ENCODE measurements around the gene TAF1C. TPM values are rescaled to one million over a fixed set of nuclear protein-coding genes. Genes with fewer than 3 reads are reported as not detected.
A peak's percentile ranks its signal among the peaks of the same experiment; 100 is the strongest.

Gene TAF1C
- total and polyA plus RNA-seq, 10 donors, result 31.4 to 133 (median 73.6) TPM

DNA sequence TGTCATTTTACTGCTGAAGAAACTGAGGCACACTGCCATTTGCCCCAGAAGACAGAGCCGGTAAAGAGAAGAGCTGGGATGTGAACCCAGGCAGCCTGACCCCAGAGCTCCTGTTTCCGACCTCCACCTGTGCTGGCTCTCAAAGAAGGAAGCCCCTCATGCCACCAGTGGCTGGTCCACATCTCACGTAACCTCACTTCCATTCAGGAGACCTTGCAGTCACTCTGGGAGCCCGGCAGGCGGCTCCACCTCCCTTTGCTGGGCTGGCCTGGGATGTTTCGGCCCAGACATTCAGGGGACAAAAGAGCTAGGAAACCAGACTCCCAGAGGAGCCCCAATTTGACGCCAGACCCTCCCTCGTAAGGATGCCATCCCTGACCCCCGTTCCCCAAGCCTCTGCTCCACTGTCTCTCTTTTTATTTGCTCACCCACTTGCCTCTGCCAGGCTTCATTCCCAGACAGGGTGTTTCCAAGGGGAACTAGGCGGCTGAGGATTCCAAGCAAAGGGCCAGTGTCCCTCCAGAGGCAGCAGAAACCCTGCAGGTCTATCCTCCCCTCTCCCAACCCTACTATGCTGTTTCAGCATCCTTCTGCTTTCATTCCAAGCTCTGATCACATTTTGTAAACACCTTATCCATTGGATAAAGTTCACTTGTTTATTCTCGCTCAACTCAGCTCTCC lies 2.8 kb downstream of the TAF1C start:
- Histone ChIP-seq H3K27ac (peak overlapping the region in 7 of 8 donors; percentile 36 to 89 (median 84)), H3K4me3 (peak overlapping the region in 2 of 8 donors; percentile 10 to 91), H3K4me1 (peaks cover 0 to 81% (median 52%) of the 10 kb centered on the region in 6 donors), H3K36me3 (peaks cover 0 to 63% (median 45%) of the 10 kb centered on the region in 6 donors), H3K9me3 (no peaks in the 10 kb centered on the region), H3K27me3 (replicated peaks in 1 of 7) (no peaks in the 10 kb centered on the region)
- no peak for DNase-seq
- intact Hi-C loops (cut with DNase I; ENCODE audit: low total_unique reads), result no loop called here
- TF ChIP-seq CTCF (IDR thresholded peaks at IDR 0.05 in 8 of 11, conservative IDR thresholded peaks at IDR 0.05 in 3 of 11) (peak in 7 of 11 experiments; percentile 5 to 55 (median 35)), POLR2AphosphoS5 (IDR thresholded peaks at IDR 0.05) (no peak), POLR2A (IDR thresholded peaks at IDR 0.05) (no peak)
- 68 to 93% (median 83%) methylated on average over 11 of the region's 11 CpGs for WGBS, 5 donors

DNA sequence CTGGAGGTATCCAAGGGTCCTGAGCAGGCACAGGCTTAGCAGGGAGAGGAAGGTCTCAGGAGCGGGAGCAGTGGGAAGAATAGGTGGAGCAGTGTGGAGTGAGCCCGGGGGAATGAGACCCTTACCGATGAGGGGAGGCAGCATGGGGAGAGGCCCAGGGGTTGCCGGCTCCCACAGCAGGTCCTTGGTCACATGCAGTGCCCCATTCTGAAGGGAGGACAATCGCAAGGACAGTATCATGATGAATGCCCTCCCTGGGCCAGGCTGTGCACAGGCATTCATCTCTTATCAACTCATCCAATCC lies 3.3 kb downstream of the TAF1C start:
- intact Hi-C loops (cut with DNase I; ENCODE audit: low total_unique reads), result no loop called here
- peak overlapping the region in 6 of 8 donors; percentile 36 to 89 (median 85) for H3K27ac ChIP-seq
- peaks cover 0 to 68% (median 50%) of the 10 kb centered on the region in 6 donors for H3K36me3 ChIP-seq

GRCh38 chr16:84182680-84183571 lies 3.9 kb downstream of the TAF1C start:
- Histone ChIP-seq H3K4me3 (no peak overlapping the region), H3K9me3 (no peaks in the 10 kb centered on the region), H3K27me3 (replicated peaks in 1 of 7) (no peaks in the 10 kb centered on the region), H3K36me3 (peaks cover 0 to 74% (median 56%) of the 10 kb centered on the region in 6 donors), H3K4me1 (peaks cover 4 to 92% (median 57%) of the 10 kb centered on the region in 6 donors), H3K27ac (peak overlapping the region in 6 of 8 donors; percentile 36 to 89 (median 85))
- DNase-seq, result no peak
- intact Hi-C loops (cut with DNase I; ENCODE audit: low total_unique reads), result no loop called here
- TF ChIP-seq POLR2A (IDR thresholded peaks at IDR 0.05), result no peak
- TF ChIP-seq POLR2AphosphoS5 (IDR thresholded peaks at IDR 0.05), result peak in 1 of 3 donors; percentile 27
- WGBS, 5 donors, result 92 to 96% (median 94%) methylated on average over 25 to 26 of the region's 26 CpGs

More for the DNA sequence above, 3.3 kb downstream of the TAF1C start:
- no peak for TF ChIP-seq POLR2A (IDR thresholded peaks at IDR 0.05)
- TF ChIP-seq POLR2AphosphoS5 (IDR thresholded peaks at IDR 0.05), result no peak
- TF ChIP-seq CTCF (IDR thresholded peaks at IDR 0.05 in 8 of 11, conservative IDR thresholded peaks at IDR 0.05 in 3 of 11), result no peak
- Histone ChIP-seq H3K4me3 (no peak overlapping the region), H3K27me3 (replicated peaks in 1 of 7) (no peaks in the 10 kb centered on the region), H3K4me1 (peaks cover 0 to 86% (median 54%) of the 10 kb centered on the region in 6 donors), H3K9me3 (no peaks in the 10 kb centered on the region)
- DNase-seq, result no peak
- WGBS, 5 donors, result 80 to 91% (median 88%) methylated on average over 5 of the region's 5 CpGs

DNA sequence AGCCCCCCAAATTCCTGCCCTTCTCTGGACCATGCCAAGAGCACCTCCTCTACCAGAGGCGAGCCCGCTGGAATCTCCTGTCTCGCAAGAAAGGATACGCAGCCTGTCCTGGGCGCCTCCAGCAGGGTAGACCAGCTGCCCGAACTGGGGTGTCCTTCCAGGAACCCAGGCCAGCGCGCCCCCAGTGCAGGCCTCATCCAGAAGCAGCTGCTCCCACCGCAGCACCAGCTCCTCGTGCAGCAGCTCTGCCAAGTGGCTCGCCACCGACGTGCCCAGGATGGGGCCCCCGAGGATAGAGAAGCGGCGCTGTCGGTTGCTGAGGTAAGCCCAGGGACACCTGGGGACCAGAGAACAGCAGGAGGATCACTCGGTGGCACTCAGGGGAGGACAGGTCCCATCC lies 4.8 kb downstream of the TAF1C start:
- Histone ChIP-seq H3K4me1 (peaks cover 8 to 97% (median 62%) of the 10 kb centered on the region in 6 donors), H3K4me3 (no peak overlapping the region), H3K9me3 (no peaks in the 10 kb centered on the region), H3K36me3 (peaks cover 0 to 80% (median 59%) of the 10 kb centered on the region in 6 donors), H3K27ac (peak overlapping the region in 5 of 8 donors; percentile 2 to 86 (median 84)), H3K27me3 (replicated peaks in 1 of 7) (no peaks in the 10 kb centered on the region)
- intact Hi-C loops (cut with DNase I; ENCODE audit: low total_unique reads), result no loop called here
- DNase-seq, result no peak
- TF ChIP-seq POLR2A (IDR thresholded peaks at IDR 0.05) (no peak), POLR2AphosphoS5 (IDR thresholded peaks at IDR 0.05) (peak in 1 of 3 donors; percentile 11)
- WGBS, 5 donors, result 95 to 97% (median 95%) methylated on average over 13 to 18 of the region's 18 CpGs
